ENCODE results near the gene PPP3R1. TPM values are rescaled to one million over a fixed set of nuclear protein-coding genes. Genes with fewer than 3 reads are reported as not detected.

Gene PPP3R1
- total and polyA plus RNA-seq, 9 of the 15 experiments (the other 6 are each of a cell fraction or from before 2014, with no cell fraction given) = 3.7 to 70.0 (median 24.8) TPM

GRCh38 chr2:68182902-68183301 lies 69.4 kb downstream of the PPP3R1 start:
- Histone ChIP-seq H3K4me3 (no peak overlapping the region), H3K9ac (ENCODE audit: insufficient read depth in 1 of 2, low read depth in 2 of 2, low read length in 2 of 2) (0 out of 4 replicates have a peak overlapping the region, but pooled peaks of 1 of the 2 experiments have one; percentile 39), H3K9me3 (replicated peaks; ENCODE audit: control insufficient read depth, insufficient read depth, low read depth, low read length) (no peaks in the 10 kb centered on the region), H4K20me1 (replicated peaks; ENCODE audit: control insufficient read depth, insufficient read depth, low read length) (no peaks in the 10 kb centered on the region), H3K36me3 (ENCODE audit: control insufficient read depth, insufficient read depth, low read length) (peaks cover 74% of the 10 kb centered on the region), H2AFZ (ENCODE audit: low read depth, low read length) (no peak overlapping the region), H3K79me2 (ENCODE audit: control insufficient read depth, insufficient read depth, low read length) (peaks cover 40% of the 10 kb centered on the region), H3K27ac (ENCODE audit: extremely low read depth, low read depth, low read length) (no peak overlapping the region), H3K4me1 (replicated peaks in 1 of 2; ENCODE audit: control insufficient read depth in 2 of 2, insufficient read depth in 2 of 2, low read length in 2 of 2) (no peaks in the 10 kb centered on the region; a peak in 1 of 5 replicates), H3K4me2 (ENCODE audit: insufficient read depth, low read length) (no peak overlapping the region), H3K27me3 (ENCODE audit: control insufficient read depth in 2 of 2, insufficient read depth in 2 of 2, low read length in 2 of 2) (no peaks in the 10 kb centered on the region), H3K9me1 (ENCODE audit: control insufficient read depth, insufficient read depth, low read length) (no peaks in the 10 kb centered on the region)
- POLR2A ChIA-PET = interaction anchor here (0.7 kb wide), 1 partner anchor 75 kb away, joined by 4 read pairs; no protein-coding TSS in a partner anchor
- DNase-seq (ENCODE audit: extremely low read depth in 1 of 4, low spot score in 3 of 4) (no peak), ATAC-seq (no peak; the same call in 2 of the 3 replicates), FAIRE-seq (no peak)
- intact Hi-C loops (cut with micrococcal nuclease) (loop anchor here (10.0 kb wide), 1 partner anchor 62 kb away; no protein-coding TSS in a partner anchor), in situ Hi-C loops (cut with MboI) (no loop called here)
- CTCF ChIA-PET (ENCODE audit: low intra/inter-chr PET ratio) = no interaction called here
- TF ChIP-seq ZNF707 (CRISPR knock-in tag; conservative IDR thresholded peaks at IDR 0.05) = no peak
- TF ChIP-seq POLR2AphosphoS5 (IDR thresholded peaks at IDR 0.05; ENCODE audit: control insufficient read depth, insufficient read depth, low read depth, low read length) = 0 out of 2 replicates have a peak, but pooled peaks have one; percentile 24
- peak; percentile 63 for TF ChIP-seq MEIS2 (IDR thresholded peaks at IDR 0.05; ENCODE audit: partially characterized antibody)
- peak; percentile 59 for TF ChIP-seq PKNOX1 (IDR thresholded peaks at IDR 0.05)
- TF ChIP-seq PBX2 (CRISPR knock-in tag; IDR thresholded peaks at IDR 0.05; ENCODE audit: low read depth) = no peak
- TF ChIP-seq PBX2 (tag; conservative IDR thresholded peaks at IDR 0.05; ENCODE audit: low read depth) = peak; percentile 69
- no peak for TF ChIP-seq ZBED1 (IDR thresholded peaks at IDR 0.05)
- no TSS peak for BruUV-seq (replicated peaks)
- 94% methylated on average over 1 of the region's 1 CpG for WGBS (ENCODE audit: insufficient coverage, low coverage, missing lambda C conversion rate)

All from K562 (cell line).